ENCODE data around the gene SUPT5H. TPM values are rescaled to one million over a fixed set of nuclear protein-coding genes. Genes with fewer than 3 reads are reported as not detected.

Gene SUPT5H
- total RNA-seq, 1 experiment from 2014 or later, result 171 TPM

DNA sequence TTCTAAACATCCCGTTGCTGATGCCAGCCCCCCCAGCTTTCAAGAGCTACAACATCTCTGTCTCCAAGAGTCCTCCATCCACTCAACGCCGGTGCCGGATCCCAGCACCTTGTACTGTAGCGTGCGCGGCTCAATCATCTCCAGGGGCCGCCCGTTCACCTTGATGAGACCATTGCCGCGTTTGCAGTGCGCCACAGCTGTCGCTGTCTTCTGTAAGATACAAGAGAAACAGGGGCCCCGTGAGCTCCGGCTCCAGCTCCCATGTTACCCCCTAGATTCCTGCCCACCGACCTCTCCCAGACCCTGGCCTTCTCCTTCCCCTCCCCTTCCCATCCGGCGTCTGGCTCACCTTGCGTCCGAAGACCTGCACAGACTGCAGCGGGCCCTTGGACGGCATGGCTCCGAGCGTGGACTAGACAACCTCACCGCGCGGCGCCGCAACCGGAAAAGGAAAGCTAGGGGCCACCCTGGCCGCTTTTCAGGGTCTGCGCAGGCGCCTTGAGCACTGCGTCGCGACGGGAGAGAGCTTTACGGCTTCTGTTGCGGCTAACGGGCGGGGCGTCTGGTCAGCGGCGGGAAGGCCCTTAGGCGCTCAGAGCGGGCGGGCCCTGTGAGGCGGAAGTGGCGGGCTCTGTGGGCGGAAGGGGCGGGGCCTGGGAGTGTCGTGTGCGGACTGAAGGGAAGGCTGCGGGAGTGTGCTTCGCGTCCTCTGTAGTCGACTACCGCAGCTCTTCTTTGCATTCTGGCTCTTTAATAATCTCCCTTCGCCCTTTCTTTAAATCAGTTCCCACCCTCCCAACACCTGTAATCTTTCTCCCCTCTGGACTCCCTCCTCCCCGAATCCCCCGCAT is 9.7 kb upstream of the SUPT5H start, which contains the start of gene RPS16:
RPS16 (minus strand) TSS at position 451 of the 851 bp plus-strand sequence; CDS start at position 397, 54 bp downstream.
- no TSS peak for BruUV-seq (replicated peaks)
- Histone ChIP-seq H3K9me3 (no peaks in the 10 kb centered on the region), H3K4me1 (peaks cover 23% of the 10 kb centered on the region), H3K4me3 (ENCODE audit: low read depth, low read length) (peak within 1 kb of the TSS; percentile 63), H3K27me3 (replicated peaks; ENCODE audit: control insufficient read depth, insufficient read depth, low read length) (no peaks in the 10 kb centered on the region), H3K36me3 (ENCODE audit: control insufficient read depth, insufficient read depth, low read length) (peaks cover 7% of the 10 kb centered on the region)
- TF ChIP-seq, protein P1, sequence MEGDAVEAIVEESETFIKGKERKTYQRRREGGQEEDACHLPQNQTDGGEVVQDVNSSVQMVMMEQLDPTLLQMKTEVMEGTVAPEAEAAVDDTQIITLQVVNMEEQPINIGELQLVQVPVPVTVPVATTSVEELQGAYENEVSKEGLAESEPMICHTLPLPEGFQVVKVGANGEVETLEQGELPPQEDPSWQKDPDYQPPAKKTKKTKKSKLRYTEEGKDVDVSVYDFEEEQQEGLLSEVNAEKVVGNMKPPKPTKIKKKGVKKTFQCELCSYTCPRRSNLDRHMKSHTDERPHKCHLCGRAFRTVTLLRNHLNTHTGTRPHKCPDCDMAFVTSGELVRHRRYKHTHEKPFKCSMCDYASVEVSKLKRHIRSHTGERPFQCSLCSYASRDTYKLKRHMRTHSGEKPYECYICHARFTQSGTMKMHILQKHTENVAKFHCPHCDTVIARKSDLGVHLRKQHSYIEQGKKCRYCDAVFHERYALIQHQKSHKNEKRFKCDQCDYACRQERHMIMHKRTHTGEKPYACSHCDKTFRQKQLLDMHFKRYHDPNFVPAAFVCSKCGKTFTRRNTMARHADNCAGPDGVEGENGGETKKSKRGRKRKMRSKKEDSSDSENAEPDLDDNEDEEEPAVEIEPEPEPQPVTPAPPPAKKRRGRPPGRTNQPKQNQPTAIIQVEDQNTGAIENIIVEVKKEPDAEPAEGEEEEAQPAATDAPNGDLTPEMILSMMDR (IDR thresholded peaks at IDR 0.05; ENCODE audit: insufficient read depth in 1 of 2, low read depth in 1 of 2, low read length in 1 of 2, severe bottlenecking in 1 of 2, unreplicated experiment in 1 of 2), result no peak
- intact Hi-C loops (cut with micrococcal nuclease; ENCODE audit: unreplicated experiment), result loop anchor here (1.0 kb wide), 2 partner anchors 10 to 23 kb away; partner anchors contain the start of genes PLEKHG2 and SUPT5H
- no peaks in the 10 kb centered on the region for H3K27me3 Mint-ChIP-seq (ENCODE audit: insufficient read depth, unreplicated experiment)
- H3K36me3 Mint-ChIP-seq (ENCODE audit: insufficient read depth, unreplicated experiment), result peaks cover 59% of the 10 kb centered on the region
- peak within 1 kb of the TSS; percentile 93 for H3K27ac Mint-ChIP-seq (ENCODE audit: unreplicated experiment)
- H3K4me3 Mint-ChIP-seq (ENCODE audit: unreplicated experiment), result peak within 1 kb of the TSS; percentile 87
- DNase-seq, result peak; percentile 99
- peaks cover 23% of the 10 kb centered on the region for H3K4me1 Mint-ChIP-seq (ENCODE audit: low read depth, unreplicated experiment)
- no peaks in the 10 kb centered on the region for H3K9me3 Mint-ChIP-seq (ENCODE audit: unreplicated experiment)
- ChIA-PET POLR2A (interaction anchor here (0.6 to 1.7 kb wide), 39 partner anchors 9 to 1342 kb away, joined by 3 to 54 read pairs (median 5); partner anchors contain the start of genes DLL3, EID2, EIF3K and FBL), CTCF (interaction anchor here (0.5 to 2.0 kb wide), 16 partner anchors 22 to 1170 kb away, joined by 3 to 22 read pairs (median 4); partner anchors contain the start of genes EID2B, PAF1, PLEKHG2 and SAMD4B)

- CTCF ChIA-PET, result interaction anchor here (0.6 to 2.0 kb wide), 13 partner anchors 22 to 245 kb away, joined by 3 to 22 read pairs (median 5); partner anchors contain the start of genes EID2B, PAF1, PLEKHG2 and SAMD4B
These were observed 9.0 kb upstream of the SUPT5H start for GRCh38 chr19:39436350-39436716.

More at GRCh38 chr19:39436350-39436716, 9.0 kb upstream of the SUPT5H start:
- no peak for DNase-seq
- TSS peak; percentile 98 for BruUV-seq (replicated peaks)
- Histone ChIP-seq H3K9me3 (no peaks in the 10 kb centered on the region), H3K36me3 (ENCODE audit: control insufficient read depth, insufficient read depth, low read length) (peaks cover 7% of the 10 kb centered on the region), H3K4me1 (peaks cover 18% of the 10 kb centered on the region), H3K27me3 (replicated peaks; ENCODE audit: control insufficient read depth, insufficient read depth, low read length) (no peaks in the 10 kb centered on the region), H3K4me3 (ENCODE audit: low read depth, low read length) (peak overlapping the region; percentile 63)
- POLR2A ChIA-PET, result interaction anchor here (0.6 to 1.7 kb wide), 37 partner anchors 8 to 1341 kb away, joined by 3 to 54 read pairs (median 5); partner anchors contain the start of genes DLL3, EID2, EIF3K and FBL
- Mint-ChIP-seq H3K4me1 (ENCODE audit: low read depth, unreplicated experiment) (peaks cover 23% of the 10 kb centered on the region), H3K9me3 (ENCODE audit: unreplicated experiment) (no peaks in the 10 kb centered on the region), H3K4me3 (ENCODE audit: unreplicated experiment) (peak overlapping the region; percentile 87), H3K36me3 (ENCODE audit: insufficient read depth, unreplicated experiment) (peaks cover 53% of the 10 kb centered on the region), H3K27me3 (ENCODE audit: insufficient read depth, unreplicated experiment) (no peaks in the 10 kb centered on the region), H3K27ac (ENCODE audit: unreplicated experiment) (peak overlapping the region; percentile 93)
- intact Hi-C loops (cut with micrococcal nuclease; ENCODE audit: unreplicated experiment), result loop anchor here (1.0 kb wide), 2 partner anchors 9 to 24 kb away; partner anchors contain the start of genes PLEKHG2 and SUPT5H
- TF ChIP-seq, protein P1 (IDR thresholded peaks at IDR 0.05; ENCODE audit: insufficient read depth in 1 of 2, low read depth in 1 of 2, low read length in 1 of 2, severe bottlenecking in 1 of 2, unreplicated experiment in 1 of 2), result no peak

Data from Caco-2 (cell line).